Measurements from ENCODE around the gene SCN2A.

GRCh38 chr2:165198181-165198580 lies 41.0 kb upstream of the SCN2A start:
- TF ChIP-seq SPI1 (IDR thresholded peaks at IDR 0.05; ENCODE audit: borderline replicate concordance, insufficient read depth, low read depth, low read length): no peak
- no peak for TF ChIP-seq TAF1 (IDR thresholded peaks at IDR 0.05; ENCODE audit: borderline replicate concordance, low read depth, low read length)
- no peak for TF ChIP-seq EGR1 (IDR thresholded peaks at IDR 0.05; ENCODE audit: borderline replicate concordance in 1 of 2, low read depth in 2 of 2, low read length in 2 of 2)
- no peak for TF ChIP-seq KDM1A (IDR thresholded peaks at IDR 0.05; ENCODE audit: borderline replicate concordance)
- TF ChIP-seq YY1 (IDR thresholded peaks at IDR 0.05; ENCODE audit: low read depth, low read length): no peak
- TF ChIP-seq REST (IDR thresholded peaks at IDR 0.05; ENCODE audit: low read depth, low read length): no peak
- TF ChIP-seq EZH2 (IDR thresholded peaks at IDR 0.05; ENCODE audit: borderline replicate concordance, control insufficient read depth, low read depth, low read length): no peak
- no peak for TF ChIP-seq BHLHE40 (IDR thresholded peaks at IDR 0.05; ENCODE audit: borderline replicate concordance in 1 of 2, low read depth in 2 of 2, low read length in 1 of 2)
- TF ChIP-seq CTCF (IDR thresholded peaks at IDR 0.05 in 2 of 3, conservative IDR thresholded peaks at IDR 0.05 in 1 of 3; ENCODE audit: control insufficient read depth in 2 of 3, extremely low read depth in 1 of 3, insufficient read depth in 1 of 3, low read depth in 3 of 3, low read length in 3 of 3): no peak
- no peak for TF ChIP-seq CREM (IDR thresholded peaks at IDR 0.05; ENCODE audit: low read depth)
